Dedifferentiated amniotic fluid mesenchymal stem cell (primary cell): ENCODE measurements around the gene RAI1.

ENCODE experiments used
- DNase-seq: peaks from one replicate; pipeline ENCODE4 v3.0.0-alpha.2; 2016; ENCODE audit errors: extremely low spot score

Gene RAI1

DNA sequence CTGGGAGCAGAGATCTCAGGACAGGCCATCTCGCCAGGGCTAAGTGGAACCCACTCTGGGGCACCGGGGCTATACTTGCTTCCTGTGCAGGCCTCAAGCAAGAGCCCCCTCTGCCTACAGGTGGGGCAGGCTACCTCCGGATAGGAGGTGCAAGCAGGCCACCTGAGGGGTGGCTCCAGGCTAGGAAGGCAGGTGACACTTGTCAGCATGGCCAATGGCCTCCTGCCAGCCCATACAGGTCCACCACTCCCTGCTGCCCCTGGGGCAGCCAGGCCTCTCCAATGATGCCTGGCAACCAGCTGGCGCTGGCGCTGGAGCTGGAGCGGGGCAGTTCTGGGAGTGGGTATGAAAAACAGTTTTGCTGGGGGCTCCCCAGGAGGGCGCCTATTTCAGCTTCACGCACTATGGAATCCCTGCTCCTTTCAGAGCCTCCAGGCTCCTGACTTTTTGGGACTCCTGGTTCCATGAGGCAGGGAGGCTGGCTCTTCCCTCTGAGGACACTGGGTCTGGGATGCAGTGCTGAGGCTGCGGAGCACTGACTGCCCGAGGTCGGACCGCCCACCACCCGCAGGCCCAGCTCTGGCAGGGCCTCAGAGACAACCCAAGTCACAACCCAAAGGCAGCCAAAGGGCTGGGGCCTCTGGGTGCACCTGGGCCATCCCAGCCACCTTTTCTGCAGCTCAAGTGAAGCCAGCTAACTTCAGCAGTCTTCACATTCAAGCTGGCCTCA lies 164.0 kb downstream of the RAI1 start:
- DNase-seq: no peak

DNA sequence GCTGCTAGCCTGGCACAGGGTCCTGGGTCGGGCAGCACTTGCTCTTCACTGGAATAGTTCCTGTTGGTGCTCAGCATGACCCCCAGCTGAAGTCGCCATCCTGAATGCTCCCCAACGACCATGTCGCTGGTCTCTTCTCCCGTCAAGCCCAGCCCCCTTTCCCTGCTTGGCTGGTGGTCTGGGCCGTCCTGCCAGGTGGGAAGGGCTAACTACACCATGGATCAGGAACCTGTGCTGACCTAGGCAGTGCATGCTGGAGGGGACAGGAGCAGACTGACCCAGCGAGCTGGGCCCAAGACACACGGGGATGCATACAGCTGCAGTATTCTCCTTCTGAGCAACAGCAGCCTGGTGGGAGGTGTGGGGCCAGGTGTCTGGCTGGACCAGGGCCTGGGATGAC lies 164.7 kb downstream of the RAI1 start:
- DNase-seq: no peak

- no peak for DNase-seq
Observed at GRCh38 chr17:17846645-17847044, 165.4 kb downstream of the RAI1 start.

GRCh38 chr17:17847118-17847689 lies 165.9 kb downstream of the RAI1 start:
- no peak for DNase-seq

DNA sequence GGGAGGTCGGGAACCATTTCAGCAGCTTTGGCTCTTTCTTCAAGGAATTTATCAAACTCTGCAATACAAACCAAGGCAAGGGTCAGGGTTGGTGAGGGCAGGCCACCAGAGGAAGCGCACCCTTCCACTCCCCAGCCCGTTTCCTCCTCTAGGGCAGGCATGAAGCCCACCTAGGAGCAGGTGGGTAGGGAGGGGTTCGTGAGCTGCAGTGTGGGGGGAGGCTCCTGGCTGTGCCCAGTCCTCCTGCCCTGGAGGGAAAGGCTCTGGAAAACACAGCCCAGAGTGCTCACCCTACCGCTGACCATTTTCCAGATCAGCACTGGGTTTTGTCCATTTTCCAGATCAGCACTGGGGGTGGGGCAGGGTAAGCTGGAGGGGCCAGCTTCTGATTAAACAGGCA lies 166.5 kb downstream of the RAI1 start:
- no peak for DNase-seq

DNA sequence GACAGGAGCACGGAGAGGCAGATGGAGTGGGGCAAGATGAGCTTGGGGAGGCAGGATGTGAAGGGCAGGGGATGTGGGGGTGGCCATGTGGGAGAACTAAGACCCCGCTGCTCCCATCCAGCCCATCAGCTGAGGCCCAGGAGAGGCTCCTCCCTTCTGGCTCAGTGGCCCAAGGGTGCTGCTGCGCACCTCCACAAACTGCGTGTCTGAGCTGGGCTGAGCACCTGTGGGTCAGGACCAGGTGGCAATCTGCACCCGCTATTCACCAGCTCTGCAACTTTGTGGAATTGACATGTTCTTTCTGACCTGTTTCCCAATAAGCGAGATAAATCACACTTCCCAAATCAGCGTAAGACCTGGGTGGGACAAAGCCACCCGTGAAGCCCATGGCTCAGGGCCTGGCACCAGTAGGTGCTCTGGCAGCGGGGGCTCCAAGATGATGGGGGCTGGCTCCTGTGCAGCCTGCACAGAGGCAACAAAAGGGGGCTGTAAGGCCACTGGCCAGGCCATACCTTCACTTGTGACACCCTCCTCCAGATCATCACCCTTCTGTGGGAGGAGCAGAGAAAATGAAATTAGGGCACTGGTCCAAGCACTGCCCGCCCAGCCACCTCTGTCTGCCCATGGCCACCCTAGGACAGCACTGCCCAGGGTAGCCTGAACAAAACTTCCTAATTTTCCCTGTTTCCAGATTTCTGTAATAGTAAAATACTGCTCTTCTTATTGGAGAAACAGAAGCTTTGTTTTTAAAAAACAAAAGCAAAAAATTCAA lies 167.2 kb downstream of the RAI1 start:
- no peak for DNase-seq

GRCh38 chr17:17849147-17849820 lies 168.0 kb downstream of the RAI1 start:
- DNase-seq: no peak

GRCh38 chr17:17849845-17850373 lies 168.7 kb downstream of the RAI1 start:
- DNase-seq: no peak

DNA sequence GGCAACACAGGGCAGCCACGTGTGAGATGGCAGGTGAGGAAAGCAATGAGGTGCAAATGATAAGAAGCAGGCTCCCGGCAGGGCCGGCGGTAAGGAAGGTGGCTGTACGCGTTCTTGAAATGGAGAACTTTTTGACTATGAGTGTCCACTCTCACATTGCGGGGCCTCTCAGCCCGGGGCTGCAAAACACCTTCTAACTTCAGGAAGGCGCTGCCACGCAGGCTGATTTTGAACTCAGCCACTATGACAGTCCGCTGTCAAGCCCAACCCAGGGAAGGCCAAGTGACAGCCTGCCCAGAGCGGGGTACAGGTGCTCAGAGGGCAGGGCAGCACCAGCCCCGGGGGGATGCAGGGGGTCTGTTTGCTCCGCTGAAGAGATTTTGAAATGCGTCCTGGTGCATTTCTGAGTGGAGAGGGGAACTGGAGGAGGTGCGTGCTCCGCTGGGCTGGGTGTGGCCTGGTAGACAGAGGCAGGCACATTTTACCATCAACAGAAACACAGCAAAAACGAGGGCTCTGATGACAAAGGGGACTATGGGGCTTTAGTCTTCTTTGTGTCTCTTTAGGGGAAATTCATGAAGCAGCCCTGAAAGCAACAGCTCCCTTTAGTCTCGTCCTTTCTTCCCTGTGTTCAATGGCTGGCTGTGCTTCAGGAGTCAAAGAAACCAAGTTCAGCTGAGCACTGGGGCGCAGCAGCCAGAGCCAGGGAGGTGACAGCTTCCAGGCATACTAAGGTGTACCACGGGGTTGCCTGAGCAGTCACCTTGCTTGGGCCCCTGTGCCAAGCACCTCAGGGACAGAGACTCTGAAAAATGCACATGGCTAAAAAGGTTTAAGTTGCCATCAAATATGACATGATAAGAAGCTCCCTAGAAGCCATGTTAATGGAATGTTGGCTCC lies 170.1 kb downstream of the RAI1 start:
- no peak for DNase-seq

- no peak for DNase-seq
Observed at GRCh38 chr17:17852930-17853329, 171.7 kb downstream of the RAI1 start.

DNA sequence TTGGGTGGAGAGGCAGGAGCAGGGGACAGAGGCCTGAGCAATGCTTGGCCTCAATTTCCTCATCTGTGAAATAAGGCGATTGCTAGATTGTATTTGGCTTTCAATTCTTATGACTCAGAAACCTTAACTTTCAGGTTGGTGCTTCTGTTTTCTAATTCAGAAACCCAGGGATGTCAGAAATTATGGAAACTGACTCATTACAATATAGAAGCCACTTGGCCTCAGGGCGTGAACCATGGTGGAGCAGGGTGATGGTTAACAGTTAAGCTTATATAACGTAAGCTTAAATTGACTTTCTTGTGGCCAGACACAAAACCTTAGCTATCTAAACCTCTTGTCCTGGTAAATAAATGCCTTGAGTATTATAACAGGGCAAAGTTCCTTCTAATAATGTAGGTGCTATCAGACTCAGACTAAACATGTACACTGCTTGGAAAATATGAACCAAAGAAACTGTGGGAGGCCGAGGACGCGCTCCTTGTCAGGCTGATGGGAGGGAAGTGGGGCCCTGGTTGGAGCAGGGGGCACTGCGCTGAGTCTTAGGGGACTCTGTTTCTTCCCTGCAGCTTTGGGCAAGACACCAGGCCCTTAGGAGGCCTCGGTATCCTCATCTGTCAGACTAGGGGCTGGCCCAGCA lies 172.7 kb downstream of the RAI1 start:
- DNase-seq: no peak

DNA sequence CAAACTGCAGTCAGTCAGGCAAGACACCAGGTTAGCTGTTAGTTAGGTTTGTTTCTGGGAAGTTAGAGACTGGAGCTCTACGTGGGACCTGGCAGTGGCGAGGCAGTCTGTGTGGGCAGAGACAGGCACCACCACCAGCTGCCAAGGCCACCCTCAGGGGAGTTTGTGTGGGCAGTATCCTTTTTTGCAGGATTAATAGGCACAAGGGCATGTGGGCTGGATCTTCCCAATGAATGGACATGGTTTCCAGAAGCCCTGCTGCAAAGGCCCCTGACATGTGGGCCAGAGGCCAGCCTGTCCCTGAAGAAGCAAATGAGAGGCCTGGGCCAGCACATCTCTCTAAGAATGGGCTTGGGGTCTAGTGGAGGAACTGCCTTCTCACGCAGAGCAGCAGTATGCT lies 174.7 kb downstream of the RAI1 start:
- no peak for DNase-seq

DNA sequence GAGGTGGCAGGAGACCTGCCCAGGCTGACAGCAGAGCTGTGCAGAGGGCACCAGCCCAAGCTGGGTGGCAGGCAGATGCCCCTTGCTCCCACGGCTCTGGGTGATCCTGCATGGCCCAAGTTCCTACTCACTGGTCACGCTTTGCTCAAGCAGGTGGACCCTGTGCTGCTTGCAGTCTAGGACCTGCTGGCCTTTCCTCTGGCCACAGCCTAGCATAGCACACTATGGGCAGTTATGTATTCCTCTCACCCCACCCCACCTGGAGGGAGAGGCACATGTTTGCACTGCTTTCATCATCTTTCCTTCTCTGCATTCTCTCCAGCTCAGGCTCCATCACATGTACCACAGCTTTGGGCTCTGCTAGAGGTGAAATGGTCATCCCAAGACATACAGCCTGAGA lies 175.1 kb downstream of the RAI1 start:
- DNase-seq: no peak

DNA sequence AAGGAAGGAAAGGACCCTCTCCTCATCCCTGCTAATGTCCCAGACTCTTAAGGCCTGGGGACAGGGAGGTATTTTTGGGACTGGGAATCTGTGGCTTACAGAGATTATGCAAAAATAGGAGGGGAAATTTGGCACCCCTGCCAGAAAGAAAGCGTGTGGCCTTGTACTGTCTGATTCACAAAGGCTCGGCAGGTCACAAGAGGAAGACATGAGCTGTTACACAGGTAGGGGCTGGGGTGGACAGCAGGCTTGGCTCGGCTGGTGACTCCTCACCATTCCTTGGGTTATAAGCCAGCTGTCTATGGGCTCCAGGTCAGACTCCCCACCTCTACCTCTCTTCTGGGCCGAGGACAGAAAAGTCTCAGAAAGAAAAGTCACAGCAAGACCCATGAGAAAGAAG lies 176.2 kb downstream of the RAI1 start:
- no peak for DNase-seq

DNA sequence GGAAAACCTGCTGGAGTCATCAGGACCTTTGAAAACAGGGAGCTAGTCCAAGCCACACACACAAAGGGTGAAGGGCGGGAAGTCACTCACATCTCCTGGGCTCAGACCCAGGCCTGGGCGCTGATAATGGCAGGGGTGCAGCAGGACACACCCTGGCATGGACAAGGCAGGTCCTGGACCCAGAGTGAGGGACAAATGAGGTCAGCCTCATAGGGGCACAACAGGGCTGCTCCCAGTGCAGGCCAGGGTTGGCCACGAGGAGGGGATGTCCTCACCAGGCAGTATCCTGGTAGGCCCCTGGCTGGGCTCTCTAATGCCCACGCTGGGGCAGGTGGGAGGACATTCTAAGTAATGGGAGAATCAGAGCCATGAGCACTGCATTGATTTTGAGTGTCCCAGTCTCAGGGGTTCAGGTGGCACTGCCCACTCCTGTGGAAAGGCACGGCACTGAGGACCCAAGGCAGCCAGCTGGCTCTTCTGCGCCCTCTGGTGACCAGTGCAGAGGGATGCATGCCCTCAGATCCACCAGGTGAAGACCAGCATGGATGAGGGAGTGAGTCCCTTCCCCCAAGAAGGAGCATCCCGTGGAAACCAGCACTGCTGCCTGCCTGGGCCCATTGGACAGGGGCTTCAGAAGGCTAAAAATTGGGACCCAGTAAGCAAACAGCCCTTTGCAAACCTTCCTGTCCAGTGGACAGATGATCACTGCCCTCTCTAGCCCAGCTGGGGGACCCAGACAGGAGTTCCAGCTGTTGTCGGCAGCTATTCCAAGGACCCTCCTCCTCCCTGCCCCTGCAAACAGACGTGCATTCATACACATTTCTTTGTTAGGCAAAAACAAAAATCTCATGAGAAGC lies 178.9 kb downstream of the RAI1 start:
- no peak for DNase-seq

DNA sequence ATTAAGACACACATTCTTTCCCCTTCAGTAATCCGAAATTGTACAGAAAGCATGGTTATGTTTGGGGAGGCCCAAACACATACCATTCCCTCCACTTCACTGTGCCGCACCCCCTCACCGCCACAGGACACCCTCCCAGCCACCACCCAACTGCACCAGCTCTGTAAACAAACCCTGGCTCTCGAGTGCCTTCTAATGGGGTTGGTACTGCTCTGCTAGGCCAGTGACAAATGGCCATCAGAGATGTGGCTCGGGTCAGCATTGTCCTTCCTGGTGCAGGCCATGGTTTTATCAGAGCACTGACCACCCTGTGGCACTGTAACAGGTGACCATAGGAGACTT lies 179.5 kb downstream of the RAI1 start:
- DNase-seq: no peak
